Astrocyte (in vitro differentiated cells and primary cell): ENCODE measurements around the gene PRKD2.

Experiments used
- EZH2 ChIP-seq: IDR thresholded peaks from 2 replicates; pipeline ENCODE4 v1.6.1; 2012; ENCODE audit warnings: mild to moderate bottlenecking, low read length, inconsistent platforms; ENCODE audit not compliant: insufficient read depth
- TF ChIP-seq, protein P1 (sequence below): IDR thresholded peaks from 2 replicates; pipeline ENCODE4 v1.5.1; 2011; ENCODE audit warnings: low read depth, mild to moderate bottlenecking, inconsistent platforms, low read length, moderate library complexity; ENCODE audit not compliant: insufficient read depth

DNA sequence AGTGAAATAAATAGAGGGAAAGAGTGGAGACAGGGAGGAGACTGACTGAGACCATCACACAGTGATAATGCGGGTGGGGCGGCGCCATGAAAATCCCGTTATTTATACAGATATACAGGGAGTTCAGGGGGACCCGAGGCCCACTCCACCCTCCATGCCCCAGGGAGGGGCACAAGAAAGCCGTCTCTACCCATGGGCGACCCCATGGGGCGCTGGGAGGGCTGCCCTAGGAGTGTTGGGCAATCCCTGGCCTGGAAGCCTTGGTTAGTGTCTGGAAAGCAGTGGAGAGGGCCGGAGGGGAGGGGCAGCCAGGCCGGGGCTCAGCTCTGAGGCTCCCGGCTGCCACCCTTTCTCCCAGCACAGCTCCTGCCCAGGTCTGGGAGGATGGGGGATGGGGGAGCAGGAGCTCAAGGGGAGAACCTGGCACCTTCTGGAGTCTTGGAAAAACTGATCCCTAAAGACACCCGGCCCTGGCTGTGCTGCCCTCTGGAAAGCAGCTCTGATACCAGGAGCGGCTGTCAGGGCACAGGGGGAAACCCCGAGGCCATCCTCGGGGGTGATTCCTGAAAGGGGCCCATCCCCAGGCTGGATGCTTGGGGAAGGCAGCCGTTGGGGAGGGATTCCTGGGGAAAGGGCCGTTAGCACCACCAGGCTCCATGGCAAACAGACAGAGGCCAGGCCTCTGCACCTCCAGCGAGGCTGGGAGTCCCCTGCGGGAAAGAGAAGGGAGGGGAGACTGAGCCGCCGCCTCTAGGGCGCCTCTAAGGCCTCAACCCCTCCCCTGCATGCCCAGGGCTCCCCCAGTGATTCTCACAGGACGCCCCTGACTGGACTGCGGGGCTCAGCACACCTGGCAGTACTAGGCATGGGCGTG is 3.0 kb upstream of the PRKD2 start:
- TF ChIP-seq, protein P1, sequence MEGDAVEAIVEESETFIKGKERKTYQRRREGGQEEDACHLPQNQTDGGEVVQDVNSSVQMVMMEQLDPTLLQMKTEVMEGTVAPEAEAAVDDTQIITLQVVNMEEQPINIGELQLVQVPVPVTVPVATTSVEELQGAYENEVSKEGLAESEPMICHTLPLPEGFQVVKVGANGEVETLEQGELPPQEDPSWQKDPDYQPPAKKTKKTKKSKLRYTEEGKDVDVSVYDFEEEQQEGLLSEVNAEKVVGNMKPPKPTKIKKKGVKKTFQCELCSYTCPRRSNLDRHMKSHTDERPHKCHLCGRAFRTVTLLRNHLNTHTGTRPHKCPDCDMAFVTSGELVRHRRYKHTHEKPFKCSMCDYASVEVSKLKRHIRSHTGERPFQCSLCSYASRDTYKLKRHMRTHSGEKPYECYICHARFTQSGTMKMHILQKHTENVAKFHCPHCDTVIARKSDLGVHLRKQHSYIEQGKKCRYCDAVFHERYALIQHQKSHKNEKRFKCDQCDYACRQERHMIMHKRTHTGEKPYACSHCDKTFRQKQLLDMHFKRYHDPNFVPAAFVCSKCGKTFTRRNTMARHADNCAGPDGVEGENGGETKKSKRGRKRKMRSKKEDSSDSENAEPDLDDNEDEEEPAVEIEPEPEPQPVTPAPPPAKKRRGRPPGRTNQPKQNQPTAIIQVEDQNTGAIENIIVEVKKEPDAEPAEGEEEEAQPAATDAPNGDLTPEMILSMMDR: no peak
- no peak for TF ChIP-seq EZH2
